ENCODE measurements around the gene FXYD7. TPM values are rescaled to one million over a fixed set of nuclear protein-coding genes. Genes with fewer than 3 reads are reported as not detected.

The FXYD7 gene
- total and polyA plus RNA-seq, 9 of the 15 experiments (the other 6 are each of a cell fraction or from before 2014, with no cell fraction given): 0.10 to 0.80 (median 0.31) TPM; not detected in 3

DNA sequence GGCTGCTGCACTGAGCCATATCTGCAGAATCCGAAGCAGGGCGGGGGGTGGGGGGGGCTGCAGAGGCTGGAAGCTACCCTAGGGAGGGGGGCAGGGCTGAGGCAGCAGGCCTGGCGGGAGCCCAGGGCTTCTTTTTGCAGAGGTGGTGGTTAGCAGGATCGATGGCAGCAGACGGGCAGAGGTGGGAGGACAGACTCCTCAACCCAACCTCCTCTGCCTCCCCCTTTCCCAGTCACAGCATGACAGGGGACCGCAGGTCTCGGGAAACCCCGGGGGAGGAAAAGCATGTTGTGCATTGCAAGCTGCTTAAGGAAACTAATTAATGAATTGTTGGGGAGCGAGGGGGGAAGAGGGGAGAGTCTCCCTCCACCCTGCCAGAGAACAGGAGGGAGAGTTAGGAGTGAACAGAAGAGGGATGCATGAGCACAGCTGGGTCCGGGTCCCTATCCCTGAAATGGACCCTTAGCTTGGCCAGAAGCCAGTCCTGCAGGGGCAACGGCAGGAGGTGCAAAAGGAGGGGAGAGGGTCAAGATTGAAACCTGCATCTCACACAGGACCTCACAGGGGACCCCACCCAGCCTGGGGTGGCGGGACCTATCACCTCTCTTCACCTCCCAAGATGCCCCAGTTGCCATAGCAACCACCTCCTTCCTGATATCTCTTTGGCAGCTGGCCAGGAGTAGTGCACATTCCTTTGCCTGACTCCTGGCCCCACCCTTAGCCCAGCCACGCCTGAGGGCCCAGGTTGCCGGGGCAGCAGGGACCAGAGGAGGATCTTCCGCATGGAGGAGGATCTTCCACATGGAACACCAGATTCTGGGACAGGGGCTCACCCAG lies 1.8 kb downstream of the FXYD7 start (continued):
- TF ChIP-seq, protein P1, sequence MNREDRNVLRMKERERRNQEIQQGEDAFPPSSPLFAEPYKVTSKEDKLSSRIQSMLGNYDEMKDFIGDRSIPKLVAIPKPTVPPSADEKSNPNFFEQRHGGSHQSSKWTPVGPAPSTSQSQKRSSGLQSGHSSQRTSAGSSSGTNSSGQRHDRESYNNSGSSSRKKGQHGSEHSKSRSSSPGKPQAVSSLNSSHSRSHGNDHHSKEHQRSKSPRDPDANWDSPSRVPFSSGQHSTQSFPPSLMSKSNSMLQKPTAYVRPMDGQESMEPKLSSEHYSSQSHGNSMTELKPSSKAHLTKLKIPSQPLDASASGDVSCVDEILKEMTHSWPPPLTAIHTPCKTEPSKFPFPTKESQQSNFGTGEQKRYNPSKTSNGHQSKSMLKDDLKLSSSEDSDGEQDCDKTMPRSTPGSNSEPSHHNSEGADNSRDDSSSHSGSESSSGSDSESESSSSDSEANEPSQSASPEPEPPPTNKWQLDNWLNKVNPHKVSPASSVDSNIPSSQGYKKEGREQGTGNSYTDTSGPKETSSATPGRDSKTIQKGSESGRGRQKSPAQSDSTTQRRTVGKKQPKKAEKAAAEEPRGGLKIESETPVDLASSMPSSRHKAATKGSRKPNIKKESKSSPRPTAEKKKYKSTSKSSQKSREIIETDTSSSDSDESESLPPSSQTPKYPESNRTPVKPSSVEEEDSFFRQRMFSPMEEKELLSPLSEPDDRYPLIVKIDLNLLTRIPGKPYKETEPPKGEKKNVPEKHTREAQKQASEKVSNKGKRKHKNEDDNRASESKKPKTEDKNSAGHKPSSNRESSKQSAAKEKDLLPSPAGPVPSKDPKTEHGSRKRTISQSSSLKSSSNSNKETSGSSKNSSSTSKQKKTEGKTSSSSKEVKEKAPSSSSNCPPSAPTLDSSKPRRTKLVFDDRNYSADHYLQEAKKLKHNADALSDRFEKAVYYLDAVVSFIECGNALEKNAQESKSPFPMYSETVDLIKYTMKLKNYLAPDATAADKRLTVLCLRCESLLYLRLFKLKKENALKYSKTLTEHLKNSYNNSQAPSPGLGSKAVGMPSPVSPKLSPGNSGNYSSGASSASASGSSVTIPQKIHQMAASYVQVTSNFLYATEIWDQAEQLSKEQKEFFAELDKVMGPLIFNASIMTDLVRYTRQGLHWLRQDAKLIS (CRISPR knock-in tag; IDR thresholded peaks at IDR 0.05): no peak
- no peak for TF ChIP-seq HIVEP1 (CRISPR knock-in tag; IDR thresholded peaks at IDR 0.05)
- TF ChIP-seq, protein P2, sequence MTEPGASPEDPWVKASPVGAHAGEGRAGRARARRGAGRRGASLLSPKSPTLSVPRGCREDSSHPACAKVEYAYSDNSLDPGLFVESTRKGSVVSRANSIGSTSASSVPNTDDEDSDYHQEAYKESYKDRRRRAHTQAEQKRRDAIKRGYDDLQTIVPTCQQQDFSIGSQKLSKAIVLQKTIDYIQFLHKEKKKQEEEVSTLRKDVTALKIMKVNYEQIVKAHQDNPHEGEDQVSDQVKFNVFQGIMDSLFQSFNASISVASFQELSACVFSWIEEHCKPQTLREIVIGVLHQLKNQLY (CRISPR knock-in tag; conservative IDR thresholded peaks at IDR 0.05): no peak
- no peak for TF ChIP-seq NCOA6 (IDR thresholded peaks at IDR 0.05)
- TF ChIP-seq KDM4B (IDR thresholded peaks at IDR 0.05; ENCODE audit: borderline replicate concordance in 2 of 2, low read depth in 1 of 2): no peak
- TF ChIP-seq MXI1 (IDR thresholded peaks at IDR 0.05; ENCODE audit: low read depth, low read length): peak; percentile 88
- TF ChIP-seq, protein P3, sequence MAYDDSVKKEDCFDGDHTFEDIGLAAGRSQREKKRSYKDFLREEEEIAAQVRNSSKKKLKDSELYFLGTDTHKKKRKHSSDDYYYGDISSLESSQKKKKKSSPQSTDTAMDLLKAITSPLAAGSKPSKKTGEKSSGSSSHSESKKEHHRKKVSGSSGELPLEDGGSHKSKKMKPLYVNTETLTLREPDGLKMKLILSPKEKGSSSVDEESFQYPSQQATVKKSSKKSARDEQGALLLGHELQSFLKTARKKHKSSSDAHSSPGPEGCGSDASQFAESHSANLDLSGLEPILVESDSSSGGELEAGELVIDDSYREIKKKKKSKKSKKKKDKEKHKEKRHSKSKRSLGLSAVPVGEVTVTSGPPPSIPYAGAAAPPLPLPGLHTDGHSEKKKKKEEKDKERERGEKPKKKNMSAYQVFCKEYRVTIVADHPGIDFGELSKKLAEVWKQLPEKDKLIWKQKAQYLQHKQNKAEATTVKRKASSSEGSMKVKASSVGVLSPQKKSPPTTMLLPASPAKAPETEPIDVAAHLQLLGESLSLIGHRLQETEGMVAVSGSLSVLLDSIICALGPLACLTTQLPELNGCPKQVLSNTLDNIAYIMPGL (CRISPR knock-in tag; IDR thresholded peaks at IDR 0.05): no peak
- no peak for TF ChIP-seq ZNF75A (CRISPR knock-in tag; IDR thresholded peaks at IDR 0.05)
- peak; percentile 62; the same call in 1 of the 2 replicates for TF ChIP-seq ZNF24 (IDR thresholded peaks at IDR 0.05)
- TF ChIP-seq ARID1B (IDR thresholded peaks at IDR 0.05): no peak
- TF ChIP-seq SOX6 (IDR thresholded peaks at IDR 0.05): no peak
- TF ChIP-seq BMI1 (IDR thresholded peaks at IDR 0.05; ENCODE audit: low read length): peak; percentile 83
- TF ChIP-seq TRIM24 (IDR thresholded peaks at IDR 0.05): no peak
- no peak for TF ChIP-seq CBFB (CRISPR knock-in tag; IDR thresholded peaks at IDR 0.05)
- TF ChIP-seq SAP30 (IDR thresholded peaks at IDR 0.05; ENCODE audit: borderline replicate concordance, insufficient read depth, low read depth, low read length, poor library complexity, severe bottlenecking): no peak
- no peak for TF ChIP-seq SMAD3 (CRISPR knock-in tag; conservative IDR thresholded peaks at IDR 0.05)
- TF ChIP-seq, protein P4, sequence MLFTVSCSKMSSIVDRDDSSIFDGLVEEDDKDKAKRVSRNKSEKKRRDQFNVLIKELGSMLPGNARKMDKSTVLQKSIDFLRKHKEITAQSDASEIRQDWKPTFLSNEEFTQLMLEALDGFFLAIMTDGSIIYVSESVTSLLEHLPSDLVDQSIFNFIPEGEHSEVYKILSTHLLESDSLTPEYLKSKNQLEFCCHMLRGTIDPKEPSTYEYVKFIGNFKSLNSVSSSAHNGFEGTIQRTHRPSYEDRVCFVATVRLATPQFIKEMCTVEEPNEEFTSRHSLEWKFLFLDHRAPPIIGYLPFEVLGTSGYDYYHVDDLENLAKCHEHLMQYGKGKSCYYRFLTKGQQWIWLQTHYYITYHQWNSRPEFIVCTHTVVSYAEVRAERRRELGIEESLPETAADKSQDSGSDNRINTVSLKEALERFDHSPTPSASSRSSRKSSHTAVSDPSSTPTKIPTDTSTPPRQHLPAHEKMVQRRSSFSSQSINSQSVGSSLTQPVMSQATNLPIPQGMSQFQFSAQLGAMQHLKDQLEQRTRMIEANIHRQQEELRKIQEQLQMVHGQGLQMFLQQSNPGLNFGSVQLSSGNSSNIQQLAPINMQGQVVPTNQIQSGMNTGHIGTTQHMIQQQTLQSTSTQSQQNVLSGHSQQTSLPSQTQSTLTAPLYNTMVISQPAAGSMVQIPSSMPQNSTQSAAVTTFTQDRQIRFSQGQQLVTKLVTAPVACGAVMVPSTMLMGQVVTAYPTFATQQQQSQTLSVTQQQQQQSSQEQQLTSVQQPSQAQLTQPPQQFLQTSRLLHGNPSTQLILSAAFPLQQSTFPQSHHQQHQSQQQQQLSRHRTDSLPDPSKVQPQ (CRISPR knock-in tag; IDR thresholded peaks at IDR 0.05; ENCODE audit: borderline replicate concordance): no peak
- no peak for TF ChIP-seq MECOM (CRISPR knock-in tag; IDR thresholded peaks at IDR 0.05)
- no peak for TF ChIP-seq KLF6 (CRISPR knock-in tag; IDR thresholded peaks at IDR 0.05; ENCODE audit: borderline replicate concordance)
- TF ChIP-seq ZNF174 (CRISPR knock-in tag; IDR thresholded peaks at IDR 0.05): no peak
